HG03108 (cell line): ENCODE data around the gene SPAG9.
"Not testable (repeated sequence)": the region's sequence is repeated elsewhere in the genome, so short reads cannot be mapped to it uniquely, and the experiment has no call there.

Source experiments
- ATAC-seq: cut with Tn5 transposase; IDR thresholded peaks from one replicate; pipeline ENCODE4 v1.9.1; 2021; ENCODE audit warnings: moderate library complexity; ENCODE audit not compliant: unreplicated experiment

SPAG9 gene

DNA sequence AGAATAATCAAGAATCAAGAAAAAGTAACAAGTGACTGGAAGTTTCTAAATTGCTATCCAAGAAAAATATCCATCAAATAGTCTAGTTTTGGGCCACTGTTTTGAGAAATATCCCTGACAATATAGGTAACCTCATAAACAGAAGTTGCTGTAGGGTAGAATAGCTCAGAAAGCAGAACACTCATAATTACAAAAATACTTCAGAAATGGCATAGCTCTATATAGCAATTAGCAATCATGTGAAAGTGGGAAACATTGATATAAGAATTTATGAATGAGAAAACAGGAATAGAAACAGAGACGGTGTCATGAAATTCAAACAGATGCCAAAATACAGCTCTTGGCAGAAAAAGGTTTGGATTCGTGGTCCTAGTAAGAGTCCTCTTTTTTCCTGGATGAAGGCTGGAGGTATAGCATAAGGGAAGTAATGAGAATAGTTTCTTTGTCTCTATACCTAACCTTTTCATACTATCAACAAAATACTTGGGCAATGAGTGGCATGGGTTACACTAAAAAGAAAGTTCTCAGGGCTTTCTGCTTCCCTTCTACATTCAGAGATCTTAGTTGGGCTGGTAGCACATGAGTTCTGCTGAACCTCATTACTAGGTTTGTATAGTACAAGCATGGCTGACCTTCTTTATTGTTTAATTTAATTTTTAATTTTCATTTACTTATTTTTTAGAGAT lies 33.5 kb downstream of the SPAG9 start:
- ATAC-seq = no peak

GRCh38 chr17:51085150-51085805 lies 35.4 kb downstream of the SPAG9 start:
- no peak for ATAC-seq

- ATAC-seq = no peak
Measured at GRCh38 chr17:51083981-51084380, 36.7 kb downstream of the SPAG9 start.

- ATAC-seq = not testable (repeated sequence)
Measured at GRCh38 chr17:51083364-51083763, 37.3 kb downstream of the SPAG9 start.

DNA sequence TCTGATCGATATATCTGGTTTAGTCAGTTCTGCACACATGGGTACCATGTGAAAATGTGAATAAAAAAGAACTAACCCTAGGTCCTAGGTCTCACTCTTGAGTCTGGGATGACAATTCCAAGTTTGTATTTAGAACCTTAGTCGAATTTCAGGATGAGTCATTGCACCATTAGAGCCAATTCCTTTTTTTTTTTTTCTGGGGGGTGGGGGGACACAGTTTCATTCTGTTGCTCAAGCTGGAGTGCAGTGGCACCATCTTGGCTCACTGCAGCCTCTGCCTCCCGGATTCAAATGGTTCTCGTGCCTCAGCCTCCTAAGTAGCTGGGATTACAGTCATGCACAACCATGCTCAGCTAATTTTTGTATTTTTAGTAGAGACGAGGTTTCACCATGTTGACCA lies 41.6 kb downstream of the SPAG9 start:
- ATAC-seq = no peak

GRCh38 chr17:51078009-51078592 lies 42.6 kb downstream of the SPAG9 start:
- ATAC-seq = no peak

DNA sequence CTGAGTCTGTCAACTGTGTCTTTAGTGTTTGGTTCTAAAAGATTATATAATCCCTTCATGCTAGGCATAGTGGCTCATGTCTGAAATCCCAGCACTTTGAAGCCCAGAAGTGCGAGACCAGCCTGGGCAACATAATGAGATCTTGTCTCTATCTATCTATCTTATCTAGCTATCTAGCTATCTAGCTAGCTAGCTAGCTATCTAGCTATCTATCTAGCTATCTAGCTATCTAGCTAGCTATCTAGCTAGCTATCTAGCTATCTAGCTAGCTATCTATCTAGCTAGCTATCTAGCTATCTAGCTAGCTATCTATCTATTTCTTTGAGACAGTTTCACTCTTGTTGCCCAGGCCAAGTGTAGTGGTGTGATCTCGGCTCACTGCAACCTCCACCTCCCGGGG lies 43.8 kb downstream of the SPAG9 start:
- ATAC-seq = no peak

DNA sequence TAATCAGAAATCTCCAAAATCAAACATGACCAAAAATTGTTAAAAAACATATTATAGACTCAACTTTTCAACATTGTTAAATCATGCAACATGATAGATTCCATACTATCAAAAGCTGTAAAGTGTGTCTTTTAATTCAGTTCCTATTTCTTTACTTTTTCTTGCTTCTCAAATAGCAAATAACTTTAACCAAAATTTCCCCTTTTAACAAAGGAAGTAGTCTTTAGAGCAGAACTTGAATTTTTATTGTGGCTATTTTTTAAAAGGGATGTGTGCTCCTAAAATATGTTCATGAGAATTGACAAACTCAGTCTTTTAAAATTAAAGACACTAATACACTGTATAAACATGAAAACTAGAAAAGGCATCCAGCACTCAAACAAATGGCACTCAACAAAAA lies 49.1 kb downstream of the SPAG9 start:
- ATAC-seq = no peak

GRCh38 chr17:51065466-51065865 lies 55.2 kb downstream of the SPAG9 start:
- no peak for ATAC-seq

DNA sequence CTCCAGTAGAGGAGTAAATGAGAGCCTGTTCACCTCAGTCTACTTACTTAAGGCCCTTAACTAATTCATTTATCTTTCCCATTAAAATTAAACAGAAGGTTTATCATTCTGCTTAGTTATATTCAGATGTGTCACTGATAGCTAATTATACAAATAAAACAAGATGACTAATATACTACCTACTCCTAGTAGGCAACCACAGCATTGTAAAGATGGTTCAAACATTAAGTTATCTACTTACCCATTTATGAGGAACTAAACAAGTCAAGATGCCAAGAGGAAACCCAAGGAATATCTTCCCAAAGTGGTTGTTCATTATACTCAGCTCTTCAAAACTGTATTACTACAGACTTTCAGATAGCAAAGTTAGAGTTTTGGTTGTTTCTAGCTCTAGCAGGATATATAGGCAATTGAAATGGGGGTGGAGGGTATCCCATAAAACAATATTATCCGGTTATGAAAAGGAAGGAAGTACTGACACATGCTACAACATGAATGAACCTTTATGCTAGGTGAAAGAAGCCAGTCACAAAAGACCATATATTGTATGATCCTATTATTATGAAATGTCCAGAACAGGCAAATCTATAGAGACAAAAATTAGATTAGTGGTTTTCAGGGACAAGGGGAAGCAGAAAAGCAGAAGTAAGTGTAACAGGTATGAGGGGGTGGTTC lies 56.5 kb downstream of the SPAG9 start:
- no peak for ATAC-seq

DNA sequence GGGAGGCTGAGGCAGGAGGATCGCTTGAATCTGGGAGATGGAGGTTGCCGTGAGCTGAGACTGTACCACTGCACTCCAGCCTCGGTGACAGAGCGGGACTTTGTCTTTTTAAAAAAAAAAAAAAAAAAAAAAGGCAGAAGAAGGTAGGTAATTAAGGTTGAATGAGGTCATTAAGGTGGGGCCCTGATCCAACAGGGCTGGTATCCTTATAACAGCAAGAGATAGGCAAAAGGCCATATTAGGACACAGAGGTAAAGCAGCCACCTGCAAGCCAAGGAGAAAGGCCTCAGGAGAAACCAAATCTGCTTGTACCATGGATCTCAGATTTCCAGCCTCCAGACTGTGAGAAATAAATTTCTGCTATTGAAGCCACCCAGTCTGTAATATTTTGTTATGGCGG lies 60.3 kb downstream of the SPAG9 start:
- ATAC-seq = no peak

GRCh38 chr17:51059781-51060180 lies 60.9 kb downstream of the SPAG9 start:
- ATAC-seq = no peak

GRCh38 chr17:51057534-51057933 lies 63.1 kb downstream of the SPAG9 start:
- ATAC-seq = no peak

- no peak for ATAC-seq
Measured at GRCh38 chr17:51056813-51057510, 63.7 kb downstream of the SPAG9 start.

DNA sequence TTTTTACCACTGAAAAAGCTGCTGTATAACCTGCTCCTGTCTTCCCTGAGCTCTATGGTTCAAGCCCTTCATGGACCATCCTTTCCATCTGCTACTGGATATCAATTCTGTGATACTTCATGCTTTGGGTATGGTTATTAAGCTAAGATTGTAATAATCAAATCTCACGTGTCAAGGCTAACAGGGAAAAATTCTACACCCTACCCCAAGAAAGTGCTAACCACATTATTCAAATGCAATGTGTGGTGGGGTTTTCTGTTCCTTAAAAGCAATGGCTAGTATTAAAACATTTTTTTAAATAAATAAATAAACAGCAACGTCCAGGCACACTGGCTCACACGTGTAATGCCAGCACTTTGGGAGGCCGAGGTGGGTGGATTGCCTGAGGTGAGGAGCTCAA lies 65.9 kb downstream of the SPAG9 start:
- ATAC-seq = no peak

DNA sequence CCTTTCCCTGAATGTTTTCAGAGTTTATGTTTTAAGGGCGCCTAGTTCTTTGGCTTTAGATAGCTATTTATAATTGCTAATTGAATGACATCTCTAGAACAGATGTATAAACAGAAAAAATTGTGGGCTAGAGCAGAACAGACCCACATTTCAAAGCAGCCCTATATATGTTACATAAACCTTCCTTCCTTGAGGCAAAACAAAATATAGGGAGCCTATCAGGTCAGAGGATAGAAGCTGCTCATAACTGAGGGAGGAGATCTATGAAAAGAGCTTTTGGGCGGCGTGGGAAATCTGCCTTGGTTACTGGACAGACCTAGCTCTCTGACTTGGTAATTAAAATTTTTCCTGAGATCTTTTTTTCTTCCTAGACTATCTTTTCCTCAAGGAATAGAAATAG lies 68.4 kb downstream of the SPAG9 start:
- ATAC-seq = no peak

GRCh38 chr17:51050291-51051033 lies 70.2 kb downstream of the SPAG9 start:
- peak; percentile 71 for ATAC-seq

- no peak for ATAC-seq
Measured at GRCh38 chr17:51046514-51047384, 73.9 kb downstream of the SPAG9 start.

GRCh38 chr17:51046046-51046445 lies 74.6 kb downstream of the SPAG9 start:
- no peak for ATAC-seq

GRCh38 chr17:51045621-51046020 lies 75.0 kb downstream of the SPAG9 start:
- no peak for ATAC-seq
